Neural progenitor cell (in vitro differentiated cells): ENCODE results near the gene C8G.

Experiments used
- EZH2 ChIP-seq: fragments of 200-600 bp; sonication (generic); IDR thresholded peaks from 2 replicates; pipeline ENCODE4 v1.6.1; 2017; ENCODE audit warnings: antibody characterized with exemption, mild to moderate bottlenecking, moderate library complexity
- EZH2phosphoT487 ChIP-seq: fragments of 200-600 bp; sonication (generic); IDR thresholded peaks from 2 replicates; pipeline ENCODE4 v1.6.1; 2017; ENCODE audit warnings: antibody characterized with exemption
- TF ChIP-seq, protein P1 (sequence below): fragments of 200-600 bp; sonication (generic); IDR thresholded peaks from 2 replicates; pipeline ENCODE4 v1.5.1; 2017; ENCODE audit warnings: antibody characterized with exemption, mild to moderate bottlenecking

DNA sequence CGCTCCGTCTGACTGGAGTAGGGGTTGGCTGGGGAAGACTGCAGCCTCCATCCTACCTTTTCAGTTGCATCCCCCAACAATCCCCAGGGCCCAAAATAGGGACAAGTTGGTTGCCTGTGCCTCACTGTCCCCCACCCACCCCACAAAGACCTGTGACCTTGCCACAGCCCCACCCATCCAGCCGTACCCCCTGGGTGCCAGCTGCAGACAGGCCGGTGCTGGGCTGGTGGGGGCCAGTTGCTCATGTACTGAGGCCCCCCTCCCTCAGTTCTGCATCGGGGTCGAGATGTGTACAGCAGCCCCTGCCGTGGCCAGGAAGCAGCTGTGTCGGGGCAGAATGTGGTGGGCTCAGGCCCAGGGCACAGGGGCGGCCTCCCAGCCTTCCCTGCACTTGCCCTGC is 38.1 kb downstream of the C8G start:
- TF ChIP-seq, protein P1, sequence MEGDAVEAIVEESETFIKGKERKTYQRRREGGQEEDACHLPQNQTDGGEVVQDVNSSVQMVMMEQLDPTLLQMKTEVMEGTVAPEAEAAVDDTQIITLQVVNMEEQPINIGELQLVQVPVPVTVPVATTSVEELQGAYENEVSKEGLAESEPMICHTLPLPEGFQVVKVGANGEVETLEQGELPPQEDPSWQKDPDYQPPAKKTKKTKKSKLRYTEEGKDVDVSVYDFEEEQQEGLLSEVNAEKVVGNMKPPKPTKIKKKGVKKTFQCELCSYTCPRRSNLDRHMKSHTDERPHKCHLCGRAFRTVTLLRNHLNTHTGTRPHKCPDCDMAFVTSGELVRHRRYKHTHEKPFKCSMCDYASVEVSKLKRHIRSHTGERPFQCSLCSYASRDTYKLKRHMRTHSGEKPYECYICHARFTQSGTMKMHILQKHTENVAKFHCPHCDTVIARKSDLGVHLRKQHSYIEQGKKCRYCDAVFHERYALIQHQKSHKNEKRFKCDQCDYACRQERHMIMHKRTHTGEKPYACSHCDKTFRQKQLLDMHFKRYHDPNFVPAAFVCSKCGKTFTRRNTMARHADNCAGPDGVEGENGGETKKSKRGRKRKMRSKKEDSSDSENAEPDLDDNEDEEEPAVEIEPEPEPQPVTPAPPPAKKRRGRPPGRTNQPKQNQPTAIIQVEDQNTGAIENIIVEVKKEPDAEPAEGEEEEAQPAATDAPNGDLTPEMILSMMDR: no peak
- TF ChIP-seq EZH2phosphoT487 (no peak), EZH2 (no peak)
